CD8-positive, alpha-beta memory T cell (primary cell): ENCODE measurements around the gene LRCH2. TPM values are rescaled to one million over a fixed set of nuclear protein-coding genes. Genes with fewer than 3 reads are reported as not detected.

ENCODE experiments used
- CTCF ChIA-PET: fragments of 350-600 bp; sonication (Branson Sonifier 250); formaldehyde crosslinking; loops from one replicate; lab custom pipeline; 2021; ENCODE audit warnings: antibody characterized with exemption; lab: Charles Lee
- POLR2A ChIA-PET: fragments of 350-600 bp; sonication (Branson Sonifier 250); formaldehyde crosslinking; loops from one replicate; lab custom pipeline; 2021; ENCODE audit warnings: antibody characterized with exemption; lab: Charles Lee
- DNase-seq, 5 donors: peaks; one replicate each; pipeline versions ENCODE4 v3.0.0 to v3.0.0-alpha.2; 2020 to 2022; ENCODE audit warnings: mixed read lengths in 1 of 5
- H3K27ac ChIP-seq: one replicate; pipeline ENCODE4 v1.7.0; 2013; ENCODE audit warnings: low read depth, mild to moderate bottlenecking, low read length, moderate library complexity
- H3K27me3 ChIP-seq: 2 replicates; pipeline ENCODE4 v1.7.0; 2013; ENCODE audit warnings: low read length, mild to moderate bottlenecking; ENCODE audit not compliant: insufficient read depth, poor library complexity, severe bottlenecking
- H3K36me3 ChIP-seq: 2 replicates; pipeline ENCODE4 v1.7.0; 2013; ENCODE audit warnings: mild to moderate bottlenecking, low read length, moderate library complexity; ENCODE audit not compliant: insufficient read depth
- H3K4me1 ChIP-seq: 2 replicates; pipeline ENCODE4 v1.7.0; 2013; ENCODE audit warnings: mild to moderate bottlenecking, low read length, moderate library complexity; ENCODE audit not compliant: insufficient read depth
- H3K4me3 ChIP-seq: 2 replicates; pipeline ENCODE4 v1.7.0; 2013; ENCODE audit warnings: mild to moderate bottlenecking, low read length
- H3K9me3 ChIP-seq: 2 replicates; pipeline ENCODE4 v1.7.0; 2013; ENCODE audit warnings: mild to moderate bottlenecking, low read length
- H3K27ac Mint-ChIP-seq, 8 donors: one replicate each; pipeline ENCODE4 v1.8.0; 2020 to 2021; ENCODE audit warnings: mixed read lengths in 8 of 8, mild to moderate bottlenecking in 6 of 8, inconsistent platforms in 3 of 8, moderate library complexity in 3 of 8
- H3K27me3 Mint-ChIP-seq, 2 donors: one replicate each; pipeline ENCODE4 v1.8.0; 2020 to 2021; ENCODE audit warnings: mixed read lengths in 2 of 2, mild to moderate bottlenecking in 1 of 2, moderate library complexity in 1 of 2
- H3K36me3 Mint-ChIP-seq, 3 donors: one replicate each; pipeline ENCODE4 v1.8.0; 2020 to 2021; ENCODE audit warnings: mixed read lengths in 3 of 3, inconsistent platforms in 1 of 3, mild to moderate bottlenecking in 1 of 3
- H3K4me1 Mint-ChIP-seq, 3 donors: one replicate each; pipeline ENCODE4 v1.8.0; 2020 to 2021; ENCODE audit warnings: mixed read lengths in 3 of 3, inconsistent platforms in 1 of 3, mild to moderate bottlenecking in 1 of 3
- H3K4me3 Mint-ChIP-seq, 7 donors: one replicate each; pipeline ENCODE4 v1.8.0; 2020 to 2021; ENCODE audit warnings: mixed read lengths in 7 of 7, mild to moderate bottlenecking in 6 of 7, moderate library complexity in 4 of 7, inconsistent platforms in 2 of 7
- H3K9me3 Mint-ChIP-seq, 5 donors: one replicate each; pipeline ENCODE4 v1.8.0; 2020 to 2022; ENCODE audit warnings: mixed read lengths in 5 of 5, mild to moderate bottlenecking in 3 of 5, moderate library complexity in 2 of 5, inconsistent platforms in 1 of 5
- polyA plus RNA-seq: library from polyadenylated mRNA; unstranded; fragments of 300-500 nt; fragmentation: Illumina TruSeq; gene quantifications from one replicate; pipeline ENCODE4 v1.2.3, GENCODE V29; 2021
- total RNA-seq, 2 experiments: library from RNA; stranded (reverse); gene quantifications; one replicate each; pipeline ENCODE4 v1.2.3, GENCODE V29; 2021

Gene LRCH2
- total and polyA plus RNA-seq, 3 experiments from 2014 or later: not detected

DNA sequence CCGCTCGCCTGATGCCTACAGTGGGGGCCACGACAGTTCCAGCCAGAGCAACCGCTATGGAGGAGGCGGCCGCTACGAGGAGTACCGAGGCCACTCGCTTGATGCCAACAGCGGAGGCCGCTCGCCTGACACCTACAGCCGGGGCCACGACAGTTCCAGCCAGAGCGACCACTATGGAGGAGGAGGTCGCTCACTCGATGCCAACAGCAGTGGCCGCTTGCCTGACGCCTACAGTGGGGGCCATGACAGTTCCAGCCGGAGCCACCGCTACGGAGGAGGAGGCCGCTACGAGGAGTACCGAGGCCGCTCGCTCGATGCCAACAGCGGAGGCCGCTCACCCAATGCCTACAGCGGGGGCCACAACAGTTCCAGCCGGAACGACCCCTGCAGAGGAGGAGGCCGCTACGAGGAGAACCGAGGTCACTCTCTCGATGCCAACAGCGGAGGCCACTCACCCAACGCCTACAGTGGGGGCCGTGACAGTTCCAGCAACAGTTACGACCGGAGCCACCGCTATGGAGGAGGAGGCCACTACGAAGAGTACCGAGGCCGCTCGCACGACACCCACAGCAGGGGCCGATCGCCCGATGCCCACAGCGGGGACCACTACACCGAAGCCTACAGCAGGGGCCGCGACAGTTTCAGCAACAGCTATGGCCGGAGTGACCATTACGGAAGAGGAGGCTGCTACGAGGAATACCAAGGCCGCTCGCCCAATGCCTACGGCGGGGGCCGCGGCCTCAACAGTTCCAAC lies 42.2 kb downstream of the LRCH2 start:
- H3K36me3 Mint-ChIP-seq: no peaks in the 10 kb centered on the region
- no peak overlapping the region for H3K27ac ChIP-seq
- no peaks in the 10 kb centered on the region for H3K9me3 ChIP-seq
- no peak overlapping the region for H3K4me3 Mint-ChIP-seq
- DNase-seq: no peak
- peaks cover 0 to 8% (median 0%) of the 10 kb centered on the region in 5 donors for H3K9me3 Mint-ChIP-seq
- H3K27me3 ChIP-seq: no peaks in the 10 kb centered on the region
- no peak overlapping the region for H3K4me3 ChIP-seq
- no peaks in the 10 kb centered on the region for H3K4me1 ChIP-seq
- no peaks in the 10 kb centered on the region for H3K4me1 Mint-ChIP-seq
- no peak overlapping the region for H3K27ac Mint-ChIP-seq
- POLR2A ChIA-PET: no interaction called here
- CTCF ChIA-PET: no interaction called here
- no peaks in the 10 kb centered on the region for H3K27me3 Mint-ChIP-seq
- no peaks in the 10 kb centered on the region for H3K36me3 ChIP-seq

DNA sequence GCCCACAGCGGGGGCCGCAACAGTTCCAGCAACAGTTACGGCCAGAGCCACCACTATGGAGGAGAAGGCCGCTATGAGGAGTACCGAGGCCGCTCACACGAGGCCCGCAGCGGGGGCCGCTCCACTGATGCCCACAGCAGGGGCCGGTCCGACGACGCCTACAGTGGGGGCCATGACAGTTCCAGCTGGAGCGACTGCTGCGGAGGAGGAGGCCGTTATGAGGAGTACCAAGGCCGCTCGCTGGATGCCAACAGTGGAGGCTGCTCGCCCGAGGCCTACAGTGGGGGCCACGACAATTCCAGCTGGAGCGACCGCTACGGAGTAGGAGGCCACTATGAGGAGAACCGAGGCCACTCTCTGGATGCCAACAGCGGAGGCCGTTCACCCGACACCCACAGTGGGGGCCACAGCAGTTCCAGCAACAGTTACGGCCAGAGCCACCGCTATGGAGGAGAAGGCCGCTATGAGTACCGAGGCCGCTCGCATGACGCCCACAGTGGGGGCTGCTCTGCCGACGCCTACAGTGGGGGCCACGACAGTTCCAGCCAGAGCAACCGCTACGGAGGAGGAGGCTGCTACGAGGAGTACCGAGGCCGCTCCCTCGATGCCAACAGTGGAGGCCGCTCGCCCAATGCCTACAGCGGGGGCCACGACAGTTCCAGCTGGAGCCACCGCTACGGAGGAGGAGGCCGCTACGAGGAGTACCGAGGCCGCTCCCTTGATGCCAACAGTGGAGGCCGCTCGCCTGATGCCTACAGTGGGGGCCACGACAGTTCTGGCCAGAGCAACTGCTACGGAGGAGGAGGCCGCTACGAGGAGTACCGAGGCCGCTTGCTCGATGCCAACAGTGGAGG lies 43.0 kb downstream of the LRCH2 start:
- H3K4me3 ChIP-seq: no peak overlapping the region
- POLR2A ChIA-PET: no interaction called here
- CTCF ChIA-PET: no interaction called here

DNA sequence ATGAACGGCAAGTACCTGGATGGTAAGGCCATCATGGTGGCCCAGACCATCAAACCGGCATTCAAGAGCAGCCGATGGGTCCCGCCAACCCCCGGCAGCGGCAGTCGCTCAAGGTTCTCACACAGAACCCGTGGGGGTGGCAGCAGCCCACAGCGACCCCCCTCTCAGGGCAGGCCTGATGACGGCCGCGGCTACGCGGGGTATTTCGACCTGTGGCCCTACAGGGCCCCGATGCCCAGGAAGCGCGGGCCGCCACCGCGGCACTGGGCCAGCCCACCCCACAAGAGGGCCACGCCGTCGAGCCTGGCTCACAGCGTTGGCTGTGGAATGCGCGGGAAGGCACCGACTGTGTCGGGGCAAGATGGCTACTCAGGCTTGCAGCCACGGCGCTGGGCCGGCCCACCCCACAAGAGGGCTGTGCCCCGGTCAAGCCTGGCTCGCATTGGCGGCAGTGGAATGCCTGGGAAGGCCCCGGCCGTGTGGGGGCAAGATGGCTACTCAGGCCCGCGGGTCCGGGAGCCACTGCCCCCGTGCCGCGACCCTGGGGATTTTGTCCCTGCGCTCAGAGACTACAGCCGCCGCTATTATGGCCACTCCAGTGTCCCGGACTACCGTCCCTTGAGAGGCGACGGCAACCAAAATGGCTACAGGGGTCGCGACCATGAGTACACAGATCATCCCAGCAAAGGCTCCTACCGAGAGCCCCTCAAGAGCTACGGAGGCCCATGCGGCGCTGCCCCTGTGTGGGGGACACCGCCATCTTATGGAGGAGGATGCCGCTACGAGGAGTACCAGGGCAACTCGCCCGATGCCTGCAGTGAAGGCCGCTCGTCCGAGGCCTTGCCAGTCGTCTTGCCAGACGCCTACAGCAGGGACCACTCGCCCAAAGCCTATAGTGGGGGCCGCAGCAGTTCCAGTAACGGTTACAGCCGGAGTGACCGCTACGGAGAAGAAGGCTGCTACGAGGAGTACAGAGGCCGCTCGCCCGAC lies 44.0 kb downstream of the LRCH2 start:
- no peaks in the 10 kb centered on the region for H3K4me1 Mint-ChIP-seq

More for the DNA sequence above, 43.0 kb downstream of the LRCH2 start:
- Mint-ChIP-seq H3K27ac (no peak overlapping the region), H3K4me1 (no peaks in the 10 kb centered on the region), H3K4me3 (no peak overlapping the region), H3K9me3 (peaks cover 0 to 8% (median 0%) of the 10 kb centered on the region in 5 donors), H3K27me3 (no peaks in the 10 kb centered on the region), H3K36me3 (no peaks in the 10 kb centered on the region)
- Histone ChIP-seq H3K27me3 (no peaks in the 10 kb centered on the region), H3K36me3 (no peaks in the 10 kb centered on the region), H3K4me1 (no peaks in the 10 kb centered on the region), H3K9me3 (no peaks in the 10 kb centered on the region), H3K27ac (no peak overlapping the region)
- DNase-seq: no peak

DNA sequence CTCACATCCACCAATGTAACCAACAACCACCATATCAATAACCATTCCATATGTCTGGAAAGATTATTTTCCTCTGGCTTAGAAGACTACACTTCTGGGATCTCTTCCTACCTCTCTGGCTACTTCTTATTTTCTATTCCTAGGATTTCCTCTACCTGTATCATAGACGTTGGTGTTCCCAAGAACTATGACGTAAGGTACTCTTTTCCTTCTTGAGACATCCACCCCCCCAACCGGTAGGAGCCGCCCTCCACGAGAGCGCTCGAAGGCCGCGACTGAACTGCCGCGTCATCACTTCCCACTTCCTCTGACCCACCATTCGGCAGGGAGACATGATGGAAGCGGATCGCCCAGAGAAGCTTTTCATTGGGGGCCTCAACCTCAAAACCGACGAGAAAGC lies 44.8 kb downstream of the LRCH2 start, which contains the start of gene RBMXL3:
Gene RBMXL3 (plus strand): TSS at position 301 of the 400 bp plus-strand sequence. CDS start 32 bp downstream, at position 333.
- no peaks in the 10 kb centered on the region for H3K4me1 Mint-ChIP-seq
- H3K4me3 Mint-ChIP-seq: no peak within 1 kb of the TSS
- no peak for DNase-seq
- Histone ChIP-seq H3K27me3 (no peaks in the 10 kb centered on the region), H3K9me3 (no peaks in the 10 kb centered on the region), H3K4me1 (no peaks in the 10 kb centered on the region), H3K4me3 (no peak within 1 kb of the TSS), H3K27ac (no peak within 1 kb of the TSS), H3K36me3 (no peaks in the 10 kb centered on the region)
- H3K27ac Mint-ChIP-seq: no peak within 1 kb of the TSS
- H3K27me3 Mint-ChIP-seq: no peaks in the 10 kb centered on the region
- H3K9me3 Mint-ChIP-seq: peaks cover 0 to 8% (median 0%) of the 10 kb centered on the region in 5 donors
- POLR2A ChIA-PET: no interaction called here
- H3K36me3 Mint-ChIP-seq: no peaks in the 10 kb centered on the region
- CTCF ChIA-PET: no interaction called here

More for the DNA sequence above, 44.0 kb downstream of the LRCH2 start:
- POLR2A ChIA-PET: no interaction called here
- H3K9me3 Mint-ChIP-seq: peaks cover 0 to 8% (median 0%) of the 10 kb centered on the region in 5 donors
- DNase-seq: no peak
- no peaks in the 10 kb centered on the region for H3K4me1 ChIP-seq
- H3K27ac Mint-ChIP-seq: no peak overlapping the region
- no peak overlapping the region for H3K4me3 ChIP-seq
- no peaks in the 10 kb centered on the region for H3K36me3 Mint-ChIP-seq
- CTCF ChIA-PET: no interaction called here
- H3K27me3 Mint-ChIP-seq: no peaks in the 10 kb centered on the region
- no peaks in the 10 kb centered on the region for H3K36me3 ChIP-seq
- no peak overlapping the region for H3K27ac ChIP-seq
- no peaks in the 10 kb centered on the region for H3K9me3 ChIP-seq
- H3K4me3 Mint-ChIP-seq: no peak overlapping the region
- H3K27me3 ChIP-seq: no peaks in the 10 kb centered on the region

DNA sequence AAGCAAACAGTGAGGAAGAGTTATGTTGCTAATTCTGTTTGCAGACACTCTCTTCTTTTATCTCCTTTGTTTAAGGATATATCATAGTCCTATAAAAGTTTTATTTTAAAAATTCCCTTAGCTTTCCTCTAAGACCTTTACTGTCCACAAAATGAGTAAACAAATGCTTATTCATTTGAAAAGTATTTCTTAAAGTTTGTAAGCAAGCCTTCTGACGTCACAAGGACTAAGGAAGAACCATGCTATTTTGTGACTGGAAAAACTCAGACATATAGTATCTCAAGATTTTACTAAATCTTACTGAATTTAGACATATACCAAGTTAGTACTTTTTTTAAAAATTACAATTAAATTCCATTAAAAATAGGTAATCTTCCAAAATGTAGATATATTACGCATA lies 49.9 kb downstream of the LRCH2 start:
- CTCF ChIA-PET: no interaction called here
- Histone ChIP-seq H3K4me3 (no peak overlapping the region), H3K36me3 (no peaks in the 10 kb centered on the region), H3K27ac (no peak overlapping the region), H3K27me3 (no peaks in the 10 kb centered on the region), H3K9me3 (no peaks in the 10 kb centered on the region), H3K4me1 (no peaks in the 10 kb centered on the region)
- Mint-ChIP-seq H3K27me3 (peaks cover 0 to 2% of the 10 kb centered on the region in 2 donors), H3K27ac (no peak overlapping the region), H3K4me3 (no peak overlapping the region), H3K9me3 (peaks cover 0 to 1% (median 0%) of the 10 kb centered on the region in 5 donors), H3K4me1 (no peaks in the 10 kb centered on the region), H3K36me3 (no peaks in the 10 kb centered on the region)
- POLR2A ChIA-PET: no interaction called here
- no peak for DNase-seq

DNA sequence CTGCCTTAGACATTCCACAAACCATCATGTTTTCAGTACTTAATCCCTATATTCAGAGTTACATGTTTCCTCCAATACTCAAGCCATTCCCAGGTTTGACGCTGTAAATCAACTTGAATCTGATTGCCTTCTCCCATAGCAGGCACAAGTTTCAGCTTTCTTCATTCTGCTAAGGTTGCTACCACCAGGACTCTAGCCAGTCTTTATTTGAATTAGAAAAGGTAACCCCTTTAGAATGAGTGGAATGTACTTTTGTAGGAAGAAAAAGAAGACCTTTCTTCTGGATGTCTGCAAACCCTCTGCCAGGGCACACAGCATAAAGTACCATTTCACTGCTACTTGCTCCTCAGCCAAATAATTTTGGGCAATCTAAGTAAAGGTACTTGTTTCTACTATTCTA lies 55.4 kb downstream of the LRCH2 start:
- Mint-ChIP-seq H3K4me1 (no peaks in the 10 kb centered on the region), H3K4me3 (no peak overlapping the region), H3K9me3 (peaks cover 0 to 4% (median 0%) of the 10 kb centered on the region in 5 donors), H3K27me3 (peaks cover 0 to 2% of the 10 kb centered on the region in 2 donors), H3K27ac (no peak overlapping the region), H3K36me3 (no peaks in the 10 kb centered on the region)
- no peaks in the 10 kb centered on the region for H3K9me3 ChIP-seq
- no peak for DNase-seq
- H3K4me3 ChIP-seq: no peak overlapping the region
- no peaks in the 10 kb centered on the region for H3K27me3 ChIP-seq
- H3K4me1 ChIP-seq: no peaks in the 10 kb centered on the region
- H3K36me3 ChIP-seq: no peaks in the 10 kb centered on the region
- POLR2A ChIA-PET: no interaction called here
- CTCF ChIA-PET: no interaction called here
- no peak overlapping the region for H3K27ac ChIP-seq

DNA sequence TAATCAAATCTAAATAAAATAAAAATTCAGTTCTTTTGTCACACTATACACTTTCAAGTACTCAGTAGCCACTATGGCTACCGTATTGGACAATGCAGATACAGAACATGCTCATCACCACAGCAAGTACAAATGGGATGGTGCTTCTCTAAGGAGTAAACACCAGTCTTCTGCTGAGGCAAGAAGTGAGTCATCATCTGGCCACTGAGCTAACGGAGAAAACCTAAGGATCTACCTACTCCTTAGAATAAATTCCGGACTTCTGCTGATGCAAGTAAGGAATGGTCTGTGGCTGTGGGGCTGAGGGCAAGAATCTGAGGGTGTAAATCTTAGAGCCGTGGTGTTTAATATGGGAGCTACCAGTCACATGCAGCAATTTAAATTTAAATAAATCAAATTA lies 56.0 kb downstream of the LRCH2 start:
- no peaks in the 10 kb centered on the region for H3K36me3 Mint-ChIP-seq
- Histone ChIP-seq H3K36me3 (no peaks in the 10 kb centered on the region), H3K27ac (no peak overlapping the region), H3K4me1 (no peaks in the 10 kb centered on the region), H3K9me3 (no peaks in the 10 kb centered on the region), H3K27me3 (no peaks in the 10 kb centered on the region), H3K4me3 (no peak overlapping the region)
- H3K4me1 Mint-ChIP-seq: no peaks in the 10 kb centered on the region
- H3K4me3 Mint-ChIP-seq: no peak overlapping the region
- no peak overlapping the region for H3K27ac Mint-ChIP-seq
- no peak for DNase-seq
- ChIA-PET CTCF (no interaction called here), POLR2A (no interaction called here)
- H3K9me3 Mint-ChIP-seq: peaks cover 0 to 4% (median 0%) of the 10 kb centered on the region in 5 donors
- peaks cover 0 to 2% of the 10 kb centered on the region in 2 donors for H3K27me3 Mint-ChIP-seq
